DMS53 (cell line): ENCODE data around the gene NBEAL1.
A peak's percentile ranks its signal among the peaks of the same experiment; 100 is the strongest.
"Not testable (repeated sequence)": the region's sequence is repeated elsewhere in the genome, so short reads cannot be mapped to it uniquely, and the experiment has no call there.

Experiments
- DNase-seq: peaks from one replicate; lab custom pipeline; 2025; lab: John Stamatoyannopoulos, UW

Gene NBEAL1

DNA sequence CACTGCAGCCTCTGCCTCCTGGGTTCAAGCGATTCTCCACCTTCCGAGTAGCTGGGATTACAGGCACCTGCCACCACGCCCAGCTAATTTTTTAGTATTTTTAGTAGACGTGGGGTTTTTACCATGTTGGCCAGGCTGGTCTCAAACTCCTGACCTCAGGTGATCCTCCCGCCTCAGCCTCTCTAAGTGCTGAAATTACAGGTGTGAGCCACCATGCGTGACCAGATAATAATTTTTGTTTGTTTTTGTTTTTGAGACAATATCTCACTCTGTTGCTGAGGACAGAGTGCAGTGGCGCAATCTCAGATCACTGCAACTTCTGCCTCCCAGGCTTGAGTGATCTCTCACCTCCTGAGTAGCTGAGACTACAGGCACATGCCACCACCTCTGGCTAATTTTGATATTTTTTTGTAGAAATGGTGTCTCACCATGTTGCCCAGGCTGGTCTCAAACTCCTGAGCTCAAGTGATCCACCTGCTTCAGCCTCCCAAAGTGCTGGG lies 100.6 kb downstream of the NBEAL1 start:
- not testable (repeated sequence) for DNase-seq

DNA sequence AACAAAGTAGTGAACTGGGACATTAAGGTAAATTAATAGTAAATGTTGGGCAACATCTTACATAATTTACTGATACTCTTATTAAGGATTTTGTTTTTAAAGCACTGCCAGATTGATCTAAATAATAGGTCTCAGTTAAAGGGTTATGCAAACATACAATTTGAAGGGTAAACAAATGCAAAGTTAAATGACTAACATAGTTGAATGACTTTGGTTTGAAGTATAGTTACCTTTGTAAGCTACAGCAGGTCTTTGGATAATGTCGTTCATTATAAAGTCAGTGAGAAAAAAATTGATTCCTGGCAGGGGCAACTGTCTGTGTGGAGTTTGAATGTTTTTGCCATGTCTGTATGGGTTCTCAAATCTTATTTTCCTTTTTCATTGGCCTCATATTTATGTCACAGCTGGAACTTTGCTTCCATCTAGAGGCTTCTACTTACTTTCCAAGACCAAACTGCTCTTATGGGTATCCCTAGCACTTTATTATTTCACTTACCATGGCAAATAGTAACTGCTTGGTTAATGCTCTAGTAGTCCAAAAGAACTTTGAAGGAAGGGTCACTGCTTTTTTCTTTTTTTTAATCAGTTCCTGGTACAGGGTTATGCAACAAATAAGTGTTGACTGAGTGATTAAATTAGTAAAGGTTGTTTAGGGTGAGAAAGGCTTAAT lies 107.8 kb downstream of the NBEAL1 start:
- peak; percentile 49 for DNase-seq

DNA sequence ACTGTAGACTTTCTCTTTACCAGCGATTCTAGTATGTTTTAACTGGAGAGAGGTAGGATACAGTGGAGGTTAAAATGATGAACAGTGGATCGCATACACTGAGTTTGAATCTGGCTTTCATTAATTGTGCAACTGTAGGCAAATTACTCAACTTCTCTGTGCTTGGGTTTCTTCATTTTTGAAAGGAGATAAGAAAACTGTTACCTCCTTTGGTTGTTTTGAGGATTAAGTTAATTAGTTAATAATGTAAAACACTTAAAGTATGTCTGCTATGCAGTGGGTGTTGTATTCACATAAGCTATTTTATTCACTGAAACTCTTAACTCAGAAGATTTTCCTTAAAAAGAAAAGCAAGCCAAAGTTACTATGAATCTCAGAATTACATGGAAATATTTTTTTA lies 112.3 kb downstream of the NBEAL1 start:
- DNase-seq: no peak

GRCh38 chr2:203135105-203135504 lies 120.4 kb downstream of the NBEAL1 start:
- DNase-seq: no peak

DNA sequence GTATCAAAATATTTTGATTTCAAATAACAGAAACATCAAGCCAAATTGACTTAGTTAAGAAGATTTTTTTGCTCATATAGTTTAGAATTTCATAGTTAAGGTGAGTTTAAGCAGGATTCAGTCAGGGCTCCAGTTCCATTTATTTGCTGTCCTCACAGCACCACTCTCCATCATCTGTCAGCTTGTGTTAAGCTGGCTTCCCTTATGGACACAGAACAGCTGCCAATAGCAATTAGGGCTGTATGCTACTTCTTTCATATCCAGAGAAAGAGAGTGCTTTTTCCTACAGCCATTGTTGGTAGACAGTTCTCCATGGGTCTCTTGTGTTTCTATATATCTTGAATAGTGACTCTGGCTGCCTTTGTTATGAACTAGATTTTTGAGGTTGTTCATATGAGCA lies 128.7 kb downstream of the NBEAL1 start:
- DNase-seq: no peak

- DNase-seq: no peak
Measured at GRCh38 chr2:203149194-203149593, 134.5 kb downstream of the NBEAL1 start.

DNA sequence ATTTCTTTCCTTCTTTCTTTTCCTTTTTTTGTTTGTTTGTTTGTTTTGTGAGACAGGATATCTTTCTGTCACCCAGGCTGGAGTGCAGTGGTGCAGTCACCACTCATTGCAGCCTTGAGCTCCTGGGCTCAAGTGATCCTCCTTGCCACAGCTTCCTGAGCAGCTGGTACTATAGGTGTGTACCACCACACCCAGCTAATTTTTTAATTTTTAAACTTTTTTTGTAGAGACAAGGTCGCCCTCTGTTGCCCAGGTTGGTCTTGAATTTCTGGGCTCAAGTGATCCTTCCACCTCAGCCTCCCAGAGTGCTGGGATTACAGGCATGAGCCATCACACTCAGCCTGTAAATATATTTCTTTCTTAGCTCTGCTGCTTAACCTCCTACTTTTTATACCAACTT lies 140.7 kb downstream of the NBEAL1 start:
- DNase-seq: peak; percentile 14

GRCh38 chr2:203162722-203163121 lies 148.0 kb downstream of the NBEAL1 start:
- not testable (repeated sequence) for DNase-seq

DNA sequence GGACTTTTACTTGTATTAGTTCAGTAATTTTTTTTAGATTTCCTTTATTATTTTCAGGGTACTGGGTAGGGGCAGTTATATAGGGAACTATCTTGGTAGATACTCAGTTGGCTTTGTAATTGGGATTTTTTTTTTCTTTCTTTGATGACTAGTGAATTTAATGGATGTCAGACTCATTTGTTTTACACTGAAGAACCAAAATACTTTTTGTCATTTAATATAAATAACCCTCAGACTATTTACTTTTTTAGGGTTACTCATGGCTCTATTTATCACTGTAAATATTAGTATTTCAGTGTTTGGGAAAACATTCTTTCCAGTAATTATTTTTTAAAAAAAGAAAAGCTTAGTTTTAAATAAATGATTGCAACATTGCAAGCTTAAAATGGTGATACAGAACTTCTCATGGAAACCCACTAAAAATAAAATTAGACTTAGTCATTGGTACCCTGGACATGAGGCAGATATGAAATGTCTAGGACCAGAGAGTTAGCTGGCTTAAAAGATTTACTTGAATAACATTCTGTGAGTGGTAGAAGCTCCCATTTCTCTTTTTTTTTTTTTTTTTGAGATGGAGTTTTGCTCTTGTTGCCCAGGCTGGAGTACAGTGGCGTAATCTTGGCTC lies 149.7 kb downstream of the NBEAL1 start:
- no peak for DNase-seq

- DNase-seq: no peak
Measured at GRCh38 chr2:203167751-203168150, 153.1 kb downstream of the NBEAL1 start.

DNA sequence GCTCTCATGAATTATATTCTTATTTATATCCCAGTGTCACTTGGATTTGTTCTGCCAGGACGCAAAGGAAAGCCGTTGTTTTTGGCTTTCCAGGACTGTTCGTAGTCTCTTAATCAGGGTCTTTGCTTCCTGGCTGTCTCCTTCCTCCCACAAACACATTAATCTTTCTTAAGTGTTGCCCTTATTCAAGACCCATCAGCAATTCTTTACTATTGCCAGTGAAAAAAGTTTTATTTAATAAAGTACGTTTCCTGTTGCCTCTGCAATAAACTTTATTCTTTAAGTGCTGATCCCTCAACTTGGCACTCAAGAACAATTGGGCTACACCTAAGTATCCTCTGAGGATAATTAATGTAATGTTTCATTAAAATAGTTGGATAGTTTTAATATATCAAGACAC lies 155.8 kb downstream of the NBEAL1 start:
- DNase-seq: no peak

GRCh38 chr2:203175371-203175770 lies 160.7 kb downstream of the NBEAL1 start:
- DNase-seq: no peak

DNA sequence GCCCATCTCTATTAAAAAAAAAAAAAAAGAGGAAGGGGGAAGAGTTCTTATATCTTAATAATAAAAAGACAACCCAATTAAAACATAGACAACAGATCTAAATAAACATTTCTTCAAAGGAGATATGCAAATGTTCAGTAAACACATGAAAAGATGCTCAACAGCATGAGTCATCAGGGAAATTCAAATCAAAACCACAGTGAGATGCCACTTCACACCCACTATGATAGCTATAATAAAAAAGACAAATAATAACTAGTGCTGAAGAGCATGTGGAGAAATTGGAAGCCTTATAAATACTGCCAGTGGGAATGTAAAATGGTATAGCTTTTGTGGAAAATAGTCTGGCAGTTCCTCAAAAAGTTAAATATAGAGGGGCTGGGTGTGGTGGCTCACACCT lies 162.7 kb downstream of the NBEAL1 start:
- peak; percentile 52 for DNase-seq

- no peak for DNase-seq
Measured at GRCh38 chr2:203185864-203186263, 171.2 kb downstream of the NBEAL1 start.

DNA sequence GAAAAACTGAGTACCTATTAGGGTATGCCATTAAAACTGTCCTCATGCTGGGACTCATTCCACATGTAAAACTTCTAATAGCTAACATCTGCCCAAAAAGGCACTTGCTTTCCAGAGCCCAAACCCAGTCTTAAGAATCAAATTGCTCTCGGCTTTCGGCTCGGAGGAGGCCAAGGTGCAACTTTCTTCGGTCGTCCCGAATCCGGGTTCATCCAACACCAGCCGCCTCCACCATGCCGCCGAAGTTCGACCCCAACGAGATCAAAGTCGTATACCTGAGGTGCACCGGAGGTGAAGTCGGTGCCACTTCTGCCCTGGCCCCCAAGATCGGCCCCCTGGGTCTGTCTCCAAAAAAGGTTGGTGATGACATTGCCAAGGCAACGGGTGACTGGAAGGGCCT lies 175.9 kb downstream of the NBEAL1 start:
- DNase-seq: not testable (repeated sequence)

DNA sequence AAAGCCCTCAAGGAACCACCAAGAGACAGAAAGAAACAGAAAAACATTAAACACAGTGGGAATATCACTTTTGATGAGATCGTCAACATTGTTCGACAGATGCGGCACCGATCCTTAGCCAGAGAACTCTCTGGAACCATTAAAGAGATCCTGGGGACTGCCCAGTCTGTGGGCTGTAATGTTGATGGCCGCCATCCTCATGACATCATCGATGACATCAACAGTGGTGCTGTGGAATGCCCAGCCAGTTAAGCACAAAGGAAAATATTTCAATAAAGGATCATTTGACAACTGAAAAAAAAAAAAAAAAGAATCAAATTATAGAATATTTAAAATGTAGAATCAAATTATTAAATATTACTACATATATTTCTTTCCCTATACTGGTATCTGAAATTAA lies 176.4 kb downstream of the NBEAL1 start:
- DNase-seq: not testable (repeated sequence)

GRCh38 chr2:203191961-203192360 lies 177.3 kb downstream of the NBEAL1 start:
- no peak for DNase-seq

DNA sequence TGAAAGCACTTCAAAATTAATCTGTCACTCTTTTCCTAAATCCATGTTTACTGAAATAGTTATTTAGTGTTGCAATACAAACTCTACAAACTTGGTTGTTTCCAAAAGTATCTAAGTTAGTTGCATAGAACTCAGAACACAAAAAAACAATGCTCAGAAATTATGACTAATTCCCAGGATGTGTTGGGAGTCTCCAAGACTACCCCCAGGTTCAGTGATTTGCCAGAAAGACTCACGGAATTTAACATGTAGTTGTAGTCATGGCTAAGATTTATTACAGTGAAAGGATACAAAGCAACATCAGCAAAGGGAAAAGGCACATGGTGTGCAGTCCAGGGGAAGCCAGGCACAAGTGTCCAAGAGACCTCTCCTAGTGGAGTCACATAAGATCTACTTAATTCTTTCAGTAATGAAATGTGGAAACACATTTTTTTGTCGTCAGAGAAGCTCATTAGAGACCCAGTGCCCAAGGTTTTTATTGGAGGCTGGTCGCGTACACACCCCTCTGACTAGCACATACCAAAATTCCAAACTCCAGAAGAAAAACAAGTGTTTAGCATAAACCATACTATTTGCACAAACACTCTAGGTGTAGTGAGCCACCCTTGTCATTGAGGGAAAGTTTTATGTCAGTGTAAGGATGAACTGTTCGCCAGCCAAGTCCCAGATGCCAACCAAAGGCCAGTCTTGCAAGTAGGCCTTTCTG lies 180.8 kb downstream of the NBEAL1 start:
- DNase-seq: no peak

- peak; percentile 3 for DNase-seq
Measured at GRCh38 chr2:203200866-203201265, 186.2 kb downstream of the NBEAL1 start.

- no peak for DNase-seq
Measured at GRCh38 chr2:203201426-203201825, 186.8 kb downstream of the NBEAL1 start.

DNA sequence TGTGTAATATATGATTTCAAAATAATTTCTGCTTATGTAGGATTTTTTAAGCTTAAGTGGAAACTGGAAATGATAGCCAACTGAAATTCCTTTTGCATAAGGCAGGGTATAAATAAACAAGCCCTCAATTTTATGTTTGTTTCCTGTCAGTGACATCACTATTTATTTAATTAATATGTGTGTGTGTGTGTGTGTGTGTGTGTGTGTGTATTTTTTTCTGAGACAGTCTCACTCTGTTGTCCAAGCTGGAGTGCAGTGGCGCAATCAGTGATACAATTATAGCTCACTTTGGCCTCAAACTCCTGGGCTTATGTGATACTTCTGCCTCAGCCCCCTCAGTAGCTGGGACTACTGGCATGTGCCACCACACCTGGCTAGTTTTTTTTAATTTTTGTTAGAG lies 194.9 kb downstream of the NBEAL1 start:
- DNase-seq: peak; percentile 5

DNA sequence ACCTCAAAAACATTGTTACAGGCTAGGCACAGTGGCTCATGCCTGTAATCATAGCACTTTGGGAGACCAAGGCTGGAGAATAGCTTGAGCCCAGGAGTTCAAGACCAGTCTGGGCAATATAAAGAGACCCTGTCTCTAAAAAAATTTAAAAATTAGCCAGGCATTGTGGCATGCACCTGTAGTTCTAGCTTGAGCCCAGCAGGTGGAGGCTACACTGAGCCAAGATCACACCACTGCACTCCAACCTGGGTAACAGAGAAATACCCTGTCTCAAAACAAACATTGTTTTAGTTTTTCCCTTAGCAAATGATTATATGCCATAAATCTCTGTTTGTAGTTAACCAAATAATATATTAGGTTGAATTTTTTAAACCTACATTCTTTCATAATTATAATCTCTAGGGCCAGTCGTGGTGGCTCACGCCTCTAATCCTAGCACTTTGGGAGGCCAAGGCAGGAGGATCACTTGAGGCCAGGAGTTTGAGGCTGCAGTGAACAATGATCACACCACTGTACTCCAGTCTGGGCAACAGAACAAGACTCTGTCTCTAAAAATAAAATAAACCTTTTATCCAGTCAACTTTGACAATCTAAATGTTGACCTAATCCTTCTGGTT lies 210.9 kb downstream of the NBEAL1 start:
- DNase-seq: peak; percentile 69

DNA sequence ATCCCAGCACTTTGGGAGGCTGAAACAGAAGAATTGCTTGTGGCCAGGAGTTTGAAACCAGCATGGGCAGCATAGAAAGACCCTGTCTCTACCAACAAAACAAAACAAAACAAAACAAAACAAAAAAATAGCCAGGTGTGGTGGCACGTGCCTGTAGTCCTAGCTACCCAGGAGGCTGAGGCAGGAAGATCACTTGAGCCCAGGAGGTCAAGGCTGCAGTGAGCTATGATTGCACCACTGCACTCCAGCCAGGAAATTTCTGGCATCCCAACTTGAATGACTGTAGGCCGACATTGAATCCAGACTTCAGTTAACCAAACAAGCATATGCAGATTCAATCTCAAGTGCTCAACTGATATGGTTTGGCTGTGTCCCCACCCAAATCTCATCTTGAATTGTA lies 215.0 kb downstream of the NBEAL1 start:
- DNase-seq: not testable (repeated sequence)
